ENCODE results near the gene MBOAT2.
"Not testable (repeated sequence)": the region's sequence is repeated elsewhere in the genome, so short reads cannot be mapped to it uniquely, and the experiment has no call there.

- not testable (repeated sequence) for TF ChIP-seq POLR2AphosphoS5, POLR2A (IDR thresholded peaks at IDR 0.05; ENCODE audit: low read depth, low read length)
Observed at GRCh38 chr2:8969348-8969747, 34.1 kb downstream of the MBOAT2 start.
